ENCODE measurements around the gene PDZRN4.
"Not testable (repeated sequence)": the region's sequence is repeated elsewhere in the genome, so short reads cannot be mapped to it uniquely, and the experiment has no call there.

The PDZRN4 gene

GRCh38 chr12:41531147-41531829 is 343.2 kb downstream of the PDZRN4 start:
- DNase-seq (ENCODE audit: low read depth) = peak; percentile 25
- no peak for TF ChIP-seq CTCF (IDR thresholded peaks at IDR 0.05; ENCODE audit: low read length, missing control alignments)
- no peak overlapping the region for H3K4me3 ChIP-seq (replicated peaks; ENCODE audit: low read depth, low read length)

GRCh38 chr12:41532072-41532471 is 344.0 kb downstream of the PDZRN4 start:
- DNase-seq (ENCODE audit: low read depth) = no peak
- H3K4me3 ChIP-seq (replicated peaks; ENCODE audit: low read depth, low read length) = no peak overlapping the region
- TF ChIP-seq CTCF (IDR thresholded peaks at IDR 0.05; ENCODE audit: low read length, missing control alignments) = no peak

- DNase-seq (ENCODE audit: low read depth) = no peak
- no peak for TF ChIP-seq CTCF (IDR thresholded peaks at IDR 0.05; ENCODE audit: low read length, missing control alignments)
- H3K4me3 ChIP-seq (replicated peaks; ENCODE audit: low read depth, low read length) = no peak overlapping the region
These were observed 348.8 kb downstream of the PDZRN4 start for GRCh38 chr12:41536813-41537490.

- TF ChIP-seq CTCF (IDR thresholded peaks at IDR 0.05; ENCODE audit: low read length, missing control alignments) = no peak
- no peak overlapping the region for H3K4me3 ChIP-seq (replicated peaks; ENCODE audit: low read depth, low read length)
- DNase-seq (ENCODE audit: low read depth) = no peak
These were observed 349.4 kb downstream of the PDZRN4 start for GRCh38 chr12:41537522-41537921.

- DNase-seq (ENCODE audit: low read depth) = no peak
- no peak for TF ChIP-seq CTCF (IDR thresholded peaks at IDR 0.05; ENCODE audit: low read length, missing control alignments)
- no peak overlapping the region for H3K4me3 ChIP-seq (replicated peaks; ENCODE audit: low read depth, low read length)
These were observed 357.6 kb downstream of the PDZRN4 start for GRCh38 chr12:41545761-41546160.

GRCh38 chr12:41547071-41547470 is 359.0 kb downstream of the PDZRN4 start:
- not testable (repeated sequence) for DNase-seq (ENCODE audit: low read depth); H3K4me3 ChIP-seq (replicated peaks; ENCODE audit: low read depth, low read length)

GRCh38 chr12:41548926-41549325 is 360.8 kb downstream of the PDZRN4 start:
- H3K4me3 ChIP-seq (replicated peaks; ENCODE audit: low read depth, low read length) = no peak overlapping the region
- DNase-seq (ENCODE audit: low read depth) = no peak
- TF ChIP-seq CTCF (IDR thresholded peaks at IDR 0.05; ENCODE audit: low read length, missing control alignments) = no peak

Data from fibroblast of pulmonary artery (primary cell).